Measurements from ENCODE around the gene WHRN.
A peak's percentile ranks its signal among the peaks of the same experiment; 100 is the strongest.

WHRN gene

DNA sequence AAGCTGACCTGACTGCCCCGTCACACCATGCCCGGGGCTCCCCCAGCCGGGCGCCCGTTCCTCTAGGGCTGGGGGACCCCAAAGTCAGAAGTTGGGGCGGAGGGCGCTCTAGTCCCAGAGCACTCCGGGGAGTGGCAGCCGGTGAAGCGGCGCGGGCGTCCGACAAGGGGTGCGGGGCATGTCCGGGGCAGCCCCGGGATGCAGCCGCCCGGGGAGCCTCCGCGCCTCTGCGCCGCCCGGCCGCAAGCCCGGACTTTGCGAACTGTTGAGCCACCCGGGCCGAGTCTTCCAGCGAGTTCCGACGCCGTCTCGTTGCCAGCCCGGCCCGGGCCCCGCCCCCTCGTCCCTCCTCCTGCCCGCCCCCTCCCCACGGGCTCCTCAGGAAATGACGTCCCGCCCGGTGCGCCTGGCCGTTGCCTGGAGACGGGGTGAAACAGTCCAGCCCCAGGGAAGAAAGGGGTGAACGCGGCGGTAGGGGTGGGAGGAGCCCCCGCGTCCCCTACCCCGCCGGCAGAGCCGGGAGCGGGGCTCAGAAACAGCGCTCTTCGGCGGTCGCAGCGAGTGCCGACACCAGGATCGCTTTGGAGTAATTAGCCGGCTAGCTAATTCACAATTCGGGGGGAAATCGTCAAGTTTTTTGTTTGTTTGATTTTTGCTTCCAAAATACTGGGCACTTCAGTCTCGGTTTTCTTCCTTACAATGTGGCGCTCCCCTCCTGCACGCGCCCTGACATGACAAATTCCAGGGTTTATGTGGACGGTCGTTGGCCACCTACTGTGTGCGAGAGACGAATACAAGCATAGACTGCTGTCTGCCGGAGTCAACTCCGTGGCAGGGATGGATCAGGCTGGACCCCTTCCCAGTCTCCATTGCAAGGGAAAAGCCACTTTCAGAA is at the start of gene WHRN:
TSS of gene WHRN (minus strand) at position 287 of the 895 bp plus-strand sequence. CDS start 672 bp downstream, outside the sequence.
- peak; percentile 97 for DNase-seq

DNA sequence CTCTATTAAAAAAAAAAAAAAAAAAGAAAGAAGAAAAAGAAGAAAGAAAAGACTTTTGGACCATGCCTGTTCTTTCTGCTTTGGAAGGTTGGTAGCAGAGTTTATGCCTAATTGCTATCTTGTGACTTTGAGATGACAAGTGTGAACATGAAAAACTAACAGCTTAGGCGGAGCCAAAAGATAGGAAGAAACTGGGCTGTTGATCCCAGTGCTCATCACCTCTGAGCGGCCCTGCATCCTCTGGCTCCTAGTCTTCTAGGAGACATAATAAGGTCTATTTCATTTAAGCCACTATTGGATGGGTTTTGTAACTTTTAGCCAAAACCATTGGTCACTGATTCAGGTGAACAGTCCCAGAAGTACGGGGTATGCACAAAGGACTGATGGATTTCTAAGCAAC is 47.9 kb upstream of the WHRN start:
- DNase-seq: no peak

DNA sequence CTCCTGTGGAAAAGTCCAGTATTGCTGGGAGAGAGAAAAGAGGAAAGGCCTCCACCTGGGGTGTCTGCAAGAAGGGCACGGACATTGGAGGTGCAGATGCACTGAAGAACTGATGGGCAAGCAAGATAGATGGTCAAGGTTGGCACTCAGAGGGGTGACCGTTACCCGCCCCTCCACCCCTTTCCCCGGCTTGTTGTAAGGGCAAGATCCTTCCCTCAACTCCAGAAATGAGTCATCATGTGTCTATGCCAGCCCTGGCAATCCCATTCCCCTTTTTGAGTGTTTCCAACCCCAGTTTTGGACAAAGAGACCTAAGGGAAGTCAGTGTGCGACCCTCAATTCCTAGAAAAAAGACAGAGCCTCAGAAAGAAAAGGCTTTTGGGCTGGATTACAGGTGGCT is 47.4 kb upstream of the WHRN start:
- no peak for DNase-seq

DNA sequence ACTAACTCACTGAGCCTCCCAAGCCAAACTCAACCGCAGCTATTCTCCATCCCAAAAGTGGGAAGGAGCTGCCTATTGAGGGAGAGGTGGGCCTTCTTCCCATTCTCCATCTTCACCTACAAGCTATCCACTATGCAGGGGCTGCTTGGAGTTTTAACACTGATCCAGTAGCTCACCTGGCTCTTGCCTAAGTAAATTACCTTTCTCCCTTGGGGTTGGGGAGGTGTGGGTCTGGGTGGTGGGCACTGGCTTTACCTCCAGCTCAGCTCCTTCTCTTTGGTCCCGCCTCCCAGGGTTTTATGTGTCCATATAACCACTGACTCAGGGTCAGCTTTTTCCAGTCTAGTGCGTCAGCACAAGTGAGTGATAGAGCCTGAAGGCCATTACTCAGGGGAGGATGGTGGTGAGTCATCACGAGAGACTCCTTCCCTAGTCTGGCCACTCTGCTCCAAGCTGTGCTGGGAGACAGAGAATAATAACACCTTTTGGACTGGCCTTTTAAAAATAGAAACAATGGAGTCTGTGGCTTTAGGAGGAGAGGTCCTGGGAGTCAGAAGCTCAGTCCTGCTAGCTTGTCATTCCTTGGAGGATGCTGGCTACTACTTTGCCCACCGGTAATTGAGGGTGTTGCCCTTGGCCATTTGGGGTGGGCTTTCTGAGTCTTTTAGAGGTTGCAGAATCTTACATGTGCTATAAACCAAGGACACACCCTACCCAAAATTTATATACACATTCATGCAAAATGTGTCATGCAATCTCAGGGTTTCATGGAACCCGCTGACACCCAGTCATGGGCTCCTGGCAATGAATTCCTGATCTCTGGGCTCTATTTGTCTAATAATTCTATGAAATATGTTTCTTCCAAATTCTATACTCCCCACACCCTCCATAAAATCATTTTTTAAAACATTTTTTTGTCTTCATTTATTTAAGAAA is 46.7 kb upstream of the WHRN start:
- peak; percentile 19 for DNase-seq

DNA sequence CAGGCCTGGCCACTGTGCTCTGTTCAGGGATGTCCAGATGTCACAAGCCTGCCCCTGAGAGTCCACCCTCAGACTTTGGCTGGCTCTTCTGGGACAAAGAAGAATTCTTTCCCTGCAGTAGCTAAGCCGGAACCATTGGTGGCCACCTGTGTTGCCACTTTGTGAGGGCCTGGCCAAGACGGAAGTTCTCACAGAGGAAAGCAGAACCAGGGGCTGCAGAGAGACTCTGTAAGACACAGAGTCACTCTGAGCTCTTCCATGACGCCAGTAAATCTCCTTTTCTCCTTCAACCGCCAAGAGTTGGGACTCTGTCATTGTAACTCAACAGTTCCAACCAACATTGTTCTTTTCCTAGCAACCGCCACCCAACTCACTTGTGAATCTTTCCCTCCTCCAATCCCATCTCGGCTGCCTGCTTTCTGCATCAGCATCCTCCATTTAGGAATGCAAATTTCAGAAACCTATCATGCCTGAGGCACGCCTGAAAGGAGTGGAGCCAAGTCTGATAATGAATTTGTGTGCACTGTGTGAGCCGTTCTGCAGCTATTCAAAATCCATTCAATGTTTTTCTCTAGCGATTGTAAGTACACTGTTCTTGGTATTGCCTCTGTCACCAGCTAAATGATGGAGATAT is 44.5 kb upstream of the WHRN start:
- no peak for DNase-seq

DNA sequence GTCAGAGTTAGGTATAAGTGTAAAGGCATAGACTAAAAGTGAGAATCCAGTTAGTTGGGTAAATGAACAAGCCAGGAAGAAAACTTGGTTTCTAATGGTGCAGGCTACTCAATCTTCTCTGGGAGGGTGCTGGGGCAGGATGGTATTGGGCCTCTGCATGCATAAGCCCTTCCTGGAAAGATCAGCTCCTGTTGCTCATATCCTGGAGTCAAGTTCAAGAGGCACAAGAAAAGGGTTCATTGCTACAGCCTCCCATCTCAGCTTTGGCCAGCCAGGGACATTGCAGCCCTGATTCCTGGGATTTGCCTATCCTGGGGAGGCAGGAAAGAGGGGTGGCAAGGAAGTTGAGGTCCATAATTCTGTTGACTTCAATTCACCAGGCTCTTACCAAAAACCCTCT is 41.6 kb upstream of the WHRN start:
- DNase-seq: no peak

DNA sequence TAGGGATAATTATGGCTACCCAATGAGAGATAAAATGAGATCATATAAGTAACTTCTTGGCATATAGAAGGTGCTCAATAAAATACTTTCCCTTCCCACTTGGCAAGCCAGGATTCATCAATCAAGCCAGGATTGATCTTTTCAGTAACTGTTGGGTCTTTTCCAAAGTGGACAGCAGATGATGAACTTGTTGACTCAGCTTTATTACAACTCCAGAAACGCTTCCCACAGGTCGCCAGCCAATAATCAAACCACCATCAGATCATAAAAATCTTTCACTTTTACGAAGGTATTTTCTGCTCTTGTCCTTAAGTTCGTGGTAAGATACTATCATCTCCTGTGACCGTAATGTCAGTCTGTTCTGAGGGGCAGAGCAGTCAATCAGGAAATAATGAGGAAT is 39.8 kb upstream of the WHRN start:
- no peak for DNase-seq

DNA sequence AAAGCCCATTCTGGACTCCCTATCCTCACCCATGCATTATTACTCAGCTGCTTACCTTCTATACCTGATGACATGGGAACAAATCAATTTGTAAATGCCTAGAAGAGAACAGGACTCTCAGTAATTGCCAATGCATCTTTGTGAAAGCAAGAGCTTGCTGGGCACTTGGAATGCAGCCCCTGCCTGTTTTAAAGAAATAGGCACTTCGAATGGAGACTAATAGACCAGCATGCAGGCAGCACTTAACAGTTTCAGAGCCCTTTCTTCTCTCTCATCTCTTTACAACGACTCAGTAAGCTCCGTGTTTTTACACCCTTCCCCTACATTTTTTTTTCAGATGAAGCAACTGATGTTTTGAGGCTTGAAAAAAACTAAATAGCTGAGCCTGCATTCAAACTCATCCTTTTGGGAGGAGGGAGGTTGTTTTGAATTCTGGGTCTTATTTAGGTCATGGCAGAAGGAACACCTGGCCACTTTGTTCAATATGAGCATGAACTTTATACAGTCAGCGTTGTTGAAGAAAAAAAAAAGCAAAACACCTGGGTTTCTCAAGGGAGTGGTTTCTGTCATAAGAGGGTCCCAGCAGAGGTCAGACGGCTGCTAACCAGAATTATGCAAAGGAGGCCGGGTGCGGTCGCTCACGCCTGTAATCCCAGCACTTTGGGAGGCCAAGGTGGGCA is 34.6 kb upstream of the WHRN start:
- DNase-seq: no peak

DNA sequence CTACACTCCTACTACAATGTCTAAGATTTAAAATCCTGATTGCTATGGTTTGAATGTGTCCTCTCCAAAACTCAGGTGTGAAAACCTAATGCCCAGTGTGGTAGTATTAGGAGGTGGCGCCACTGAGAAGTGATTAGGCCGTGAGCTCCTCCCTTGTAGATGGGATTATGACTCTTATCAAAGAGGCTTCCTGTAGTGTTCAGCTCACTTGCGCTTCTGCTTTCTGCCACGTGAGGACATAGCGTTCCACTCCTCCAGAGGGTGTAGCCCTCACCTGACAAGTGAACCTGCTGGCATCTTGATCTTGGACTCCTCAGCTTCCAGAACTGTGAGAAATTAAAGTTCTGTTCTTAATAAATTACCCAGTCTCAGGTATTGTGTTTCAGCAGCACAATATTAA is 33.0 kb upstream of the WHRN start:
- no peak for DNase-seq

DNA sequence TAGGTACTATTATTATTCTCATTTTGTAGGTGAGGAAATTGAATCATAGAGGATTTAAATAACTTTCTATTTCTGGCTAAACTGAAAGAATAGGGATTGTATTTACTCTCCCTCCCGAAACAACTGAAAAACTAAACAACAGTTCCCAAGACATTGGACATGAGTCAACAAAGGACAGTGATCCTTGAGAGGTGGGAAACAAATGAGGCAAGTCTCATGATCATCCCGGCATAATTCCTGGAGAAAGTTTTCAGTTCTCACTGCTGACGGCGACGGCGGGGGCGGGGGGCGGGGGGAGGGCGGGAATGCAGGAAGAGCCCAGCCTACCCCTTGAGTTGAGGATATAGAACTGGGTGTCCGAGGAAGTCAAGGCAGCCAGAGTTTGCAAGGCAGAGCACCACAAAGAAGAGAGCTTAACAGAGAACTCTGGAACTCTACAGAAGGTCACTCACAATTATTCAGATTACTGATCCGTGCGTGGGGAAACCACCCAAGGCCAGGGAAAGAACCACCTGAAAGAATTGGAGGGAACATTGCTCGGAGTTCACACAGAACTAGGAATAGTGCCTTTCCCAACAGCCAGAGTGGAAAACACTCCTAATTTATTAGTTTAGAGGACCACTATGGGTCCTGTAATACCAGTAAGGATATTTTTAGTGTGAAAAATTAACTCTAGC is 27.4 kb upstream of the WHRN start:
- no peak for DNase-seq

DNA sequence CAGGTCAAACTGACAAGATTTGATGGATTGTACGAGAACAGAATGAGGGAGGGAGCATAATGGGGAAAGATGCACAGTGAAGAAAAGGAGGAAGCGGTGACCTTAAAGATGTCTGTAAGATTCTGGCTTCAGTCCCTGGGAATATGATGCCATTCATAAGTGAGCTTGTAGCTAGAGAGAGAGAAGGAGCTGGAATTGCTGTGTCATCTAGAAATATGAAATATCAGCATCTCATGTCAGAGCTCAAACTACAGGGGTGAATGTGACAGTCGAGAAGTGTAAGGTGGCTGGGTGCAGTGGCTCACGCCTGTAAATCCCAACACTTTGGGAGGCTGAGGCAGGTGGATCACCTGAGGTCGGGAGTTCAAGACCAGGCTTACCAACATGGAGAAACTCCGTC is 24.0 kb upstream of the WHRN start:
- DNase-seq: no peak

DNA sequence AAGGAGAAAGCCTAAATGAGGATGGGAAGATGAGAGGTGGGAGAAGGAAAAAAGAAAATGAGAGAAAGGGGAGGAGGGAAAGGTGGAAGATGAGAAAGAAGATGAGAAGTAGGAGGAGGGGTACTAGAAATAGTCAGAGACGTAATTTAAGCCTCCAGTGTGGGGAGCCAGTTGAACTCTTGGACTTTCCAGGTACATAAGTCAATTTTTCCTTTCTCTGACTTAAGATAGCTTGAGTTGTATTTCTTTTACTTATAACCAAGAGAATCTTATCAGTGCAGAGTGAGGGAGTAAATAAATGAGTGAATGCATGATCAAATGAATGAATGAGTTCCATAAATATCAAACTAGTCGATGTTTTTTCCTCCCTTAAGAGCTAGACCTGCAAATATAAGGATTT is 21.5 kb upstream of the WHRN start:
- DNase-seq: no peak

DNA sequence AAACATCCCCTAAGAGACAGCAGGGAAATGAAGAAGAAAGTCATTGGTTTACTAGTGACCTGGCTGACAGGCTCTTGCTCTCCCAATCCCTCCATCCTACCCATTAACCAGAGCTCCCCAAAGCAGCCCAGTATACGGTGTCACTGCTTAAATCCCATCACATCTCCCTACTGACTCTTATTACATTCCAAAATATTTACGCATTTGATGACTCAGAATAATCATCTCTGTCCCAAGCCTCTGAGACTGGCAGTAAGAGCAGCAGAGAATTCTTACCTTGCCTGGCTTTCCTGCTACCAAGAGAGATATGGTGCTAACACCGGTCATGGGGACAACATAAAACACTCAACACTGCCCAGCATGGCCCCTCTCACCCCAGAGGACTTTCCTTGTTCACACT is 20.2 kb upstream of the WHRN start:
- no peak for DNase-seq

DNA sequence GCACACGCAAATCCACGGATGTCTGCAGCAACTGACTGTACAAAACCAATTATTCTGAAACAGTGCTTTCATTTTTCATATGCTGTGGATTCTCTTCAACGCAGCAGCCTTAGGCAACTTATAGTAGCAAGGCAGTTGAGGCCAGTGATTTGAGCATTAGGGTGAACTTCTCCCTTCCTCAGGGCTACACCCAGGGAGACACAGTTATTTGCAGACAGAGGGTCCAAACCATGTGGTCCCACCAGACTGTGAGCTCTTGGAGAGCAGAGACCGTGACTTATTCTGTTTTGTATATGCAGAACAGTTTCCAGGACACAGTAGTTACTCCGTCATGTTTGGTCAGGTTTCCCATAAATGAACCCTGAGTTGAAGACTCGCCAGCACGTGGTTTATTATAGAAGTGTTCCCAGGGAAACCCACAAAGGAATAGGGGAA is 19.0 kb upstream of the WHRN start:
- DNase-seq: peak; percentile 78

DNA sequence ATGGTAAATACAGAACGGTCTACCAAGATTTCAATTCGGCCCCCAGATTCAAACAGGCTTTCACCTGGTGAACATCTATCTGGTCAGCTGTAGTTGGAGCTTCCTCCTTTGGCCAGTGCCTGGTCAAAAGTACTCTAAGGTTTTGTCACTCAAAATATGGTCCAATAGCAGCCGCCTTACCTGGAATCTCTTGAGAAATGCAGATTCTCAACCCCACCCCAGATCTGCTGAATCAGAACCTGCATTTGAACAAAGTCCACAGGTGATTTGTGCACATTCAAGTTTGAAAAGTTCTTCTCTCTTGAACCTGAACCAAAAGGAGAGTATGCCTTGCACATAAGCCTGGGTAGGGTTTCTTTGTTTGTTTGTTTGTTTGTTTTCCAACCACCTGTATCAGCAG is 17.6 kb upstream of the WHRN start:
- DNase-seq: no peak

DNA sequence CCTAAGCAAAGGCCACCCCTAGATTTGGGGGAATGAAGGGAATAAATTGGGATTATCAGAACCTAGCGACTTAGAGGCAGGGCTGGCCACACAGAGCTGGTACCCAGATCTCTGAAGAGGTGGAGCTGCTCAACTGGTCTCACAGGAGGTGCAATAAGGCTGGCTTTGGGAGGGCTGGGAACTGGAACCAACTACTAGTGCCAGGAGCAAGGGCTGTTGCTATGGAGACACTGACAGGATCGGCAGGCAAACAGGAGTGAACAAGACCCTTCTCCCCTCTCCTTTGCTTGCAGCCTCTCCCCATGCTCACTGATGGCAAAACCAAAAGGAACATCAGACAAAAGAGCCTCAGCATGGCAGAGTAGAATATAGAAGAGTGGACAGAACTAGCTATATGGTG is 17.0 kb upstream of the WHRN start:
- no peak for DNase-seq

DNA sequence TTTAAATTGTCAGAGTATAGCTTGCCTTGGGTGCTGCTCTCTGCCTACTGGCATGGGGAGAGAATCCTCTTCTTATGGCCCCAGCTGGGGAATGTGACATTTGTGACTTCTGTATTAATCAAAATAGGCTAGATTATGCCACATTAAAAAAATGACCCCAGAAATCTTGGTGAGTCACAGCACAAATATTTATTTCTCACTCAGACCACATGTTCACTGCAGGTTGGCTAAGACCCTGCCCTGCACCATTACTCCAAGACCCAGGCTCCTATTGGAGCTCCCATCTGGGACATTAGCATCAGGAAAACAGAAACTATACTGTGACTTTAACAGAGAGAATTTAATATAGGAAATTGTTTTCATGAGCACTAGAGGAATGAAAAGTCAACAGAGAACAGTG is 16.6 kb upstream of the WHRN start:
- DNase-seq: no peak

DNA sequence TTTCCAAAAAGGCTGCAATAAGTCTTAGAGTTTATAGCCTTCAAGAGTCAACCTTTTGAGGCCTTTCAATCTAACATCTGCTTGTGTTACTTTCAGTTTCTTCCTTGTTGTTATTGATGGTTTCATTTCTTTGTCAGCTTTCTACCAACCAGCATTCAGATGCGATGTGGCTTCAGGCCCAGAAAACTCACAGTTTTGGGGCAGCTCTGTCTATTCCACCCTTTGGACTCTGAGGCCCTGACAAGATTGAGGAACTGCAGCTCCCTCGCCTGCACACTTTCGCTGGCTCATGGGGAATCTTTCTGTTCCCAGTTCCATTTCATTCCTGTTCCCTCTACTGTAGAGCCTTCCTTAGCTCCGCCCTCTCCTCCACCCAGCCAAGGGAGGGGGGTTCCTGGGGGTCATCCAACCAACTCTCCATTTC is 13.3 kb upstream of the WHRN start:
- DNase-seq: no peak

DNA sequence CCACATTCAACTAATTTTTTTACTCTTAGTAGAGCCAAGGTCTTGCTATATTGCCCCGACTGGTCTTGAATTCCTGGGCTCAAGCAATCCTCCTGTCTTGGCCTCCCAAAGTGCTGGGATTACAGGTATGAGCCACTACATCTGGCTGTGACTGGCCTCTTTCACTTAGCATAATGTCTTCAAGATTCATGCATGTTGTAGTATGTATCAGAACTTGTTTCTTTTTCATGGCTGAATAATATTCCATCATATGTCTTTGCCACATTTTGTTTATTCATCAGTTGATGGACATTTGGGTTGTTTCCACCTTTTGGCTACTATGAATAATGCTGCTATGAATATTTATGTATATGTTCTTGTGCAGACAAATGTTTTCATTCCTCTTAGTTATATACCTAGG is 12.8 kb upstream of the WHRN start:
- no peak for DNase-seq

DNA sequence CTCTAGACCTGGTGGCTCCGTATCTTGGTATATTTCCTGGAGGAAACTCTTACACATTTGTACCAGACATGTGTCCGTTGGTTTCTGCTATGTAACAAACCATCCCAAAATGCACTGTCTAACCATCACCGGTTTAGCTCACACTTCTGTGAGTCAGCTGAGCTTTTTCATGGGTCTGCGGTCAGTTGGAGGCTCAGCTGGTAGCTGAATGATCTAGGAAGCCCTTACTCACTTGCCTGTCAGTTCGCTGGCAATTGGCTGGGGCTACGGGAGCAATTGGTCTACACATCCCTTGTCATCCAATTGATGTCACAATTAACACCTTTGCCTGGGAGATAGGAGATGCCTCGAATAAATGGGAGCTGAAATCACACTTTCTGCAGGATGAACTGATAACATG is 11.6 kb upstream of the WHRN start:
- DNase-seq: no peak

DNA sequence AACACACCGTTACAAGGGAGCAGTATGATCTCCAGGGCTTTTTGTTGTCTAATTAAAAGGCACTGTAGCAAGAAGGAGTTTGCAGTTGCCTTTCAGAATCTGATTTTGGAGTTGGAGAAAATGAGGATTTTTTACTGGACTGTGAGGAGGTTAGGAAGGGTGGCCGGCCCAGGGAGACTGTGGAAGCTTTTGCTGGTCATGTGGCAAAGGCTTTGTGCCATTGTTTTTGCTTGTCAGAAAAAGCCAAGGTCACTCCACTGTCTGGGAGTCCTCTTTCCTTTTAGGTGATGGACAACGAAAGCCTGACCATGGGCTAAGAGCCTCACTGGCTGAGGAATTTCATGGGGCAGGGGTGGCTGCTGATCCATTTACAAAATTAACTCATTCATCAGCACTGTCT is 10.3 kb upstream of the WHRN start:
- no peak for DNase-seq

DNA sequence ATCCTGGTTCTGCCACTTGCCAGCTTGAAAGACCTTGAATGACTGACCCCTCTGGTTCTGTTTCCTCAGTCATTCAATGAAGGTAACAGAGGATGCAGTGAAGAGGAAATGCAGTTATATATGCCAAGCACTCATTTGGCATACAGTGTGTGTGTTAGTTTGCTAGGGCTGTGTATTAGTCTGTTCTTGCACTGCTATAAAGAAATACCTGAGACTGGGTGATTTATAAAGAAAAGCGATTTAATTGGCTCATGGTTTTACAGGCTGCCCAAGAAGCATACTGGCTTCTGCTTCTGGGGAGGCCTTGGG is 8.6 kb upstream of the WHRN start:
- no peak for DNase-seq
